Measurements from ENCODE around the gene DNAAF6.
"Not testable (repeated sequence)": the region's sequence is repeated elsewhere in the genome, so short reads cannot be mapped to it uniquely, and the experiment has no call there.

Gene DNAAF6

GRCh38 chrX:107205770-107206696 is at the start of gene DNAAF6, which contains the start of gene NUP62CL:
DNAAF6 (plus strand) TSS chrX:107206611; CDS start chrX:107212876, 6,265 bp downstream.
NUP62CL (minus strand) TSS chrX:107206433; CDS start chrX:107175146, 31,287 bp downstream.
- no peak for TF ChIP-seq CTCF (conservative IDR thresholded peaks at IDR 0.05; ENCODE audit: low read length)
- no peak for DNase-seq (ENCODE audit: low read depth)
- peak within 1 kb of the TSS; percentile 29 for H3K4me3 ChIP-seq (ENCODE audit: low read length)

GRCh38 chrX:107157618-107158017 is 48.8 kb upstream of the DNAAF6 start:
- not testable (repeated sequence) for DNase-seq (ENCODE audit: low read depth); H3K4me3 ChIP-seq (ENCODE audit: low read length)

- no peak for TF ChIP-seq CTCF (conservative IDR thresholded peaks at IDR 0.05; ENCODE audit: low read length)
- H3K4me3 ChIP-seq (ENCODE audit: low read length): no peak overlapping the region
- DNase-seq (ENCODE audit: low read depth): no peak
Observed at GRCh38 chrX:107167163-107167921, 39.1 kb upstream of the DNAAF6 start.

DNA sequence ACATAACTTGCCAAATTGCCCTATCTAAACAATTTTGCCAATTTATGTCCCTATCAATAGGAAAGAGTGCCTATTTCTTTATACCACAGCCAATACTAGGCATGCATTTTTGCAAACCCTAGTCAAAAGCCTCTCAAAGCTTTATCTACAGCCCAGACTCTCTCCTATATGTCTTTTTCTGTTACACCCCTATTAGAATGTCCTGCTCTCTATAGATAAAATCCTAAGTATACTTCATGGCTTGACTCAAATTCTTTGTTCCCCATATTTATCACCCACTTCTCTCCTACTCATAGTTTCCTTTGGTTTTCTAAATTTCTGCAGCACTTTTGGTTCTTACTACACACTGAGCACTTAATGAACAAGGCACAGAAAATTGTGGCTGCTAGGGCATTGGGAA is 38.2 kb upstream of the DNAAF6 start:
- H3K4me3 ChIP-seq (ENCODE audit: low read length): no peak overlapping the region
- no peak for DNase-seq (ENCODE audit: low read depth)
- no peak for TF ChIP-seq CTCF (conservative IDR thresholded peaks at IDR 0.05; ENCODE audit: low read length)

GRCh38 chrX:107168712-107169111 is 37.7 kb upstream of the DNAAF6 start:
- no peak for TF ChIP-seq CTCF (conservative IDR thresholded peaks at IDR 0.05; ENCODE audit: low read length)
- no peak for DNase-seq (ENCODE audit: low read depth)
- H3K4me3 ChIP-seq (ENCODE audit: low read length): no peak overlapping the region

GRCh38 chrX:107171369-107172102 is 34.9 kb upstream of the DNAAF6 start:
- no peak for DNase-seq (ENCODE audit: low read depth)
- no peak for TF ChIP-seq CTCF (conservative IDR thresholded peaks at IDR 0.05; ENCODE audit: low read length)
- no peak overlapping the region for H3K4me3 ChIP-seq (ENCODE audit: low read length)

DNA sequence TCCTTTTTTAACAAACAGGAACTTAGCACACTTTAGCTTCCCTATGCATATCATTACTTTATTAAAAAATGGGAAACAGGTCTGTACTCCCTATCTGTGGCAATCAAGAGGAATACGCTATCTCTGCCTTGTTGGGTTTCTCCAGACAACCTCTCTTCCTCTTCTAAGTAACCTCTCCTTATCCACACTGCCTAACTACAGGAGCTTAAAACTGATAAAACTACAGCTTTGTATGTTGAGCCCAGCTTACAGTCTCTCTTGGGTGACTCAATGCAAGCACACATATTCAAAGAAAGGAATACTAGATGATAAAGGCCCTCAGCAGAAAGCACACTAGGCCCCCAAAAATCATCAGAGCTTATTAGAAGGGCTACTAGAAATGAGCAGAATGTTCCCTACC is 9.1 kb upstream of the DNAAF6 start:
- no peak for TF ChIP-seq CTCF (conservative IDR thresholded peaks at IDR 0.05; ENCODE audit: low read length)
- DNase-seq (ENCODE audit: low read depth): no peak
- no peak overlapping the region for H3K4me3 ChIP-seq (ENCODE audit: low read length)

DNA sequence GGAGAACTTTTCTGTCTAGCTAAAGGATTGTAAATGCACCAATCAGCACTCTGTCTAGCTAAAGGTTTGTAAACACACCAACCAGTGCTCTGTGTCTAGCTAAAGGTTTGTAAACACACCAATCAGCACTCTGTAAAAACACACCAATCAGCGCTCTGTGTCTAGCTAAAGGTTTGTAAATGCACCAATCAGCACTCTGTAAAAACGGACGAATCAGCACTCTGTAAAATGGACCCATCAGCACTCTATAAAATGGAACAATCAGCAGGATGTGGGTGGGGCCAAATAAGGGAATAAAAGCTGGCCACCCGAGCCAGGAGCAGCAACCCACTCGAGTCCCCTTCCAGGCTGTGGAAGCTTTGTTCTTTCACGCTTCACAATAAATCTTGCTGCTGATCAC is 8.3 kb upstream of the DNAAF6 start:
- not testable (repeated sequence) for H3K4me3 ChIP-seq (ENCODE audit: low read length); DNase-seq (ENCODE audit: low read depth)
